Small intestine (tissue), 7 donors: Measurements from ENCODE around the gene TECTA. TPM values are rescaled to one million over a fixed set of nuclear protein-coding genes. Genes with fewer than 3 reads are reported as not detected.
"Not testable (repeated sequence)": the region's sequence is repeated elsewhere in the genome, so short reads cannot be mapped to it uniquely, and the experiment has no call there.

Experiments
- DNase-seq, 2 donors: peaks; one replicate each; pipeline versions ENCODE4 v3.0.0 to v3.0.0-alpha.2; 2013
- FAIRE-seq: peaks from 2 replicates; lab custom pipeline; 2012; peaks lifted over from hg19 to GRCh38; lab: Jason Lieb, UNC
- H3K27ac ChIP-seq, 3 donors: one replicate each; pipeline ENCODE4 v1.5.1; 2013; ENCODE audit warnings: low read length in 2 of 3, mild to moderate bottlenecking in 2 of 3, control low read depth in 1 of 3, inconsistent platforms in 1 of 3, low read depth in 1 of 3, moderate library complexity in 1 of 3
- H3K27me3 ChIP-seq, 3 donors: one replicate each; pipeline ENCODE4 v1.6.1; 2013; ENCODE audit warnings: low read length in 3 of 3, inconsistent platforms in 1 of 3; ENCODE audit not compliant: control insufficient read depth in 3 of 3, insufficient read depth in 3 of 3
- H3K36me3 ChIP-seq, 3 donors: one replicate each; pipeline ENCODE4 v1.6.1; 2013; ENCODE audit warnings: low read length in 3 of 3, inconsistent platforms in 1 of 3, low read depth in 1 of 3, mild to moderate bottlenecking in 1 of 3, moderate library complexity in 1 of 3; ENCODE audit not compliant: control insufficient read depth in 3 of 3, insufficient read depth in 2 of 3
- H3K4me1 ChIP-seq, 3 donors: one replicate each; pipeline ENCODE4 v1.6.1; 2013; ENCODE audit warnings: low read length in 2 of 3, inconsistent platforms in 1 of 3, low read depth in 1 of 3, mild to moderate bottlenecking in 1 of 3, moderate library complexity in 1 of 3; ENCODE audit not compliant: control insufficient read depth in 3 of 3, insufficient read depth in 2 of 3
- H3K4me3 ChIP-seq, 3 donors: one replicate each; pipeline ENCODE4 v1.5.1; 2013; ENCODE audit warnings: low read length in 3 of 3, control low read depth in 1 of 3, inconsistent platforms in 1 of 3, low read depth in 1 of 3, mild to moderate bottlenecking in 1 of 3, moderate library complexity in 1 of 3
- H3K9me3 ChIP-seq, 2 donors: one replicate each; pipeline ENCODE4 v1.6.1; 2013; ENCODE audit warnings: low read depth in 1 of 2, low read length in 1 of 2; ENCODE audit not compliant: control insufficient read depth in 2 of 2, insufficient read depth in 1 of 2
- WGBS, 3 donors: extraction: QIAGEN DNeasy Blood & Tissue Kit; methylation state at CpG; one replicate each; pipeline ENCODE4 v1.1.7; 2013; 5-methylcytosine and 5-hydroxymethylcytosine counted together
- polyA plus RNA-seq, 4 donors: library from polyadenylated mRNA; stranded (reverse) in 3 of 4; unstranded in 1 of 4; fragments of 200-250 nt in 3 of 4; fragments of 120-200 nt in 1 of 4; gene quantifications; one replicate each; pipeline versions ENCODE4 v1.2.1 to v1.2.3, GENCODE V29; 2013
- donor health status: healthy with polysubstance abuse.
- donor health status: control.
- donor health status: control.
- donor health status: Bipolar disorder and iron deficiency.
- donor health status: healthy.

Gene TECTA
- polyA plus RNA-seq, 4 donors: 0.21 to 2.9 TPM; not detected in 2

- 70 to 83% (median 81%) methylated on average over 10 of the region's 10 CpGs for WGBS, 3 donors
- Histone ChIP-seq H3K36me3 (no peaks in the 10 kb centered on the region), H3K27ac (no peak overlapping the region), H3K4me3 (no peak overlapping the region), H3K27me3 (no peaks in the 10 kb centered on the region), H3K4me1 (peaks cover 0 to 2% (median 0%) of the 10 kb centered on the region in 3 donors), H3K9me3 (no peaks in the 10 kb centered on the region)
- DNase-seq: no peak
- FAIRE-seq: no peak
Observed at GRCh38 chr11:121110871-121111724, 10.1 kb downstream of the TECTA start.

DNA sequence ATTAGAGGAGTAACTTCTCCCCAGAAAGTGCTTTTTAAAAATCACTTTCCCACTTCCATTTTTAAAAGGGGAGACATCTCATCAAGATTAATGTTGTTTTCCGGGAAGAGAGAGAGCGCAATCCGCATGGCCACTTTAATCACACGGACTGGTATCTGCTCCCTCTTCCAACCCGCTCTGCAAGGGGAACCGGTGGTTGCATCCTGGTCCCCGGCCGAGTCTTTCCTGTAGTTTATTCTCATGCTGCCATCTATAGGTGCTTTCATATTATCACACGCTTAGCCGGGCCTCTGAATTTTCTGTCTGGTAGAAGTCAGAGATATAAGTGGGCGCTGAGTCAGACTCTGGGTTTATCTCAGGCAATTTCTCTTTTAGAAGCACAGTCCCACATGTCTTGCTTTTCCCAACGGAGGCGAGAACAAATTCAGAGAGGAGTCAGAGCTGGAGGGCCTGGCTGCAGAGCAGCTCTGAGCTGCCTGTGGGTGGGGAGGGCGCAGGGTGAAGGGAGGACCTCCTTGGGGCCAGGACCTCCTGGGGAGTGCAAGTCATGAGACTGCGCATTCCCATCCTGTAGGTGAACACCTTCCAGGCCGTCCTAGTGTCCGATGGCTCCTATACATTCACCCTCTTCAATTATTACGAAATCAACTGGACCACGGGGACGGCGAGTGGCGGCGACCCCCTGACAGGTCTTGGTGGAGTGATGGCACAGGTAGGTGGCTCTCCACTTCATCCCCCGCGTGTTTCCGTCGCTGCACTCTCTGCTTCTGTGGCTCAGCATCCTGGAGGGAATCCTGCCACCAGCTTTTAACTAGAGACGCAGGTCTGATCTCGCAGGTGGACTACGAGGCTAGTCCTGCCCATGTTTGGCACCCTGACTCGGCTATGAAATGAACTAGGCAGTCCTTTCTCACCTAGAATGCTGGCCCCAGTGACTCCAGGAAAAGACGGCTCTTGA is 11.7 kb downstream of the TECTA start:
- DNase-seq: peak; percentile 56 to 69
- no peak overlapping the region for H3K4me3 ChIP-seq
- no peak for FAIRE-seq
- H3K27ac ChIP-seq: no peak overlapping the region
- peaks cover 0 to 2% (median 0%) of the 10 kb centered on the region in 3 donors for H3K4me1 ChIP-seq
- 48 to 52% (median 50%) methylated on average over 32 of the region's 32 CpGs for WGBS, 3 donors
- no peaks in the 10 kb centered on the region for H3K9me3 ChIP-seq
- H3K36me3 ChIP-seq: no peaks in the 10 kb centered on the region
- no peaks in the 10 kb centered on the region for H3K27me3 ChIP-seq

GRCh38 chr11:121113611-121114010 is 12.6 kb downstream of the TECTA start:
- H3K4me3 ChIP-seq: no peak overlapping the region
- no peak for DNase-seq
- H3K27me3 ChIP-seq: no peaks in the 10 kb centered on the region
- 70 to 79% (median 71%) methylated on average over 9 of the region's 9 CpGs for WGBS, 3 donors
- FAIRE-seq: no peak
- H3K36me3 ChIP-seq: no peaks in the 10 kb centered on the region
- peaks cover 0 to 2% (median 0%) of the 10 kb centered on the region in 3 donors for H3K4me1 ChIP-seq
- H3K27ac ChIP-seq: no peak overlapping the region
- no peaks in the 10 kb centered on the region for H3K9me3 ChIP-seq

DNA sequence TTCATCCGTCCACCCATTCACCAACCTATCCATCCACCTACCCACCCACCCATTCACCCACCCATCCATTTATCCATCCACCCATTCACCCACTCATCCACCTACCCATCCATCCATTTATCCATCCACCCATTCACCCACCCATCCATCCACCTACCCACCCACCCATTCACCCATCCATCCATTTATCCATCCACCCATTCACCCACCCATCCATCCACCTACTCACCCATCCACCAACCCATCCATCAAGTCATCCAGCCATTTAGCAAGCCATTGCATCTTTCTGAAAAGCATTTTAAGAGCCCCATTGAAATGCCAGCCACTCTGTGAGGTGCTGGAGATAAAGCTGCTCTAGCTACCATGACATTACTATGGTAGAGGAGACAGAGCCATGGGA is 14.0 kb downstream of the TECTA start:
- not testable (repeated sequence) for H3K27me3 ChIP-seq, H3K4me3 ChIP-seq, DNase-seq, H3K27ac ChIP-seq, H3K4me1 ChIP-seq, FAIRE-seq, H3K9me3 ChIP-seq, H3K36me3 ChIP-seq
- WGBS, 3 donors: 82 to 100% (median 89%) methylated on average over 1 of the region's 1 CpG

GRCh38 chr11:121117788-121118187 is 16.7 kb downstream of the TECTA start:
- no peaks in the 10 kb centered on the region for H3K27me3 ChIP-seq
- no peak overlapping the region for H3K27ac ChIP-seq
- 57 to 66% (median 62%) methylated on average over 6 of the region's 6 CpGs for WGBS, 3 donors
- FAIRE-seq (no peak), DNase-seq (no peak)
- H3K9me3 ChIP-seq: peaks cover 0 to 7% of the 10 kb centered on the region in 2 donors
- no peak overlapping the region for H3K4me3 ChIP-seq
- H3K36me3 ChIP-seq: no peaks in the 10 kb centered on the region
- H3K4me1 ChIP-seq: no peaks in the 10 kb centered on the region

DNA sequence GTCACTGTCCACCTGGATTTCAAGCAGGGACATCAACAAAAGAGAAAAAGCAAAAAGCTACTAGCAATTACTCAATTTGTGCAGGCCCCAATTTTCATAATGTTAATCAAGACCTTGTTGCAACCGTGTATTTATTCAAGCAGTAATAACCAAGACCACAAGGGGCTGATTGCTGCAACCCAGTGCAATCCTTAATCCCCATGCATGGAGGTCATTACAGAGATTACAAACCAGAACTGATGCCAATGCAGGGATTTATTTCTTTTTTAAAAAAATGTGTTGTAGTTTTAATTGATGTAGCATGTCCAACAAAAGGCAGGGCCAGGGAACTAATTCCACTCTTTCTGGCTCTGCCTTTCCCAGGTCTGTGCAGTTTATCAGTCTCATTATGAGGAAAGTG is 18.4 kb downstream of the TECTA start:
- peaks cover 0 to 7% of the 10 kb centered on the region in 2 donors for H3K9me3 ChIP-seq
- no peaks in the 10 kb centered on the region for H3K4me1 ChIP-seq
- WGBS, 3 donors: 35 to 62% (median 54%) methylated on average over 1 of the region's 1 CpG
- H3K27me3 ChIP-seq: no peaks in the 10 kb centered on the region
- no peak overlapping the region for H3K4me3 ChIP-seq
- DNase-seq (no peak), FAIRE-seq (no peak)
- H3K36me3 ChIP-seq: no peaks in the 10 kb centered on the region
- H3K27ac ChIP-seq: no peak overlapping the region

GRCh38 chr11:121122328-121122727 is 21.3 kb downstream of the TECTA start:
- Histone ChIP-seq H3K27me3 (no peaks in the 10 kb centered on the region), H3K4me1 (no peaks in the 10 kb centered on the region), H3K36me3 (no peaks in the 10 kb centered on the region), H3K9me3 (peaks cover 0 to 7% of the 10 kb centered on the region in 2 donors), H3K27ac (no peak overlapping the region), H3K4me3 (no peak overlapping the region)
- DNase-seq (no peak), FAIRE-seq (no peak)
- WGBS, 3 donors: 71 to 78% (median 77%) methylated on average over 3 of the region's 3 CpGs

GRCh38 chr11:121123496-121124069 is 22.5 kb downstream of the TECTA start:
- H3K9me3 ChIP-seq: peaks cover 0 to 7% of the 10 kb centered on the region in 2 donors
- DNase-seq: no peak
- no peak overlapping the region for H3K27ac ChIP-seq
- no peaks in the 10 kb centered on the region for H3K36me3 ChIP-seq
- WGBS, 3 donors: 63 to 69% (median 68%) methylated on average over 6 of the region's 6 CpGs
- H3K4me1 ChIP-seq: no peaks in the 10 kb centered on the region
- no peaks in the 10 kb centered on the region for H3K27me3 ChIP-seq
- FAIRE-seq: no peak
- H3K4me3 ChIP-seq: no peak overlapping the region
